Motor neuron (in vitro differentiated cells): Measurements from ENCODE around the gene IQSEC1. TPM values are rescaled to one million over a fixed set of nuclear protein-coding genes. Genes with fewer than 3 reads are reported as not detected.

Experiments used
- ATAC-seq, 8 experiments: fragments of 200-7000 bp; cut with Tn5 transposase; replicated peaks in 6 of 8; 2 replicates each; pipeline ENCODE4 v1.8.0; 2021; ENCODE audit warnings: mild to moderate bottlenecking in 8 of 8, moderate library complexity in 8 of 8
- H3K27ac ChIP-seq, 2 donors: fragments of 250-450 bp; sonication (Bioruptor Pico); 2 replicates each; pipeline ENCODE4 v1.9.0; 2021; ENCODE audit warnings: antibody characterized with exemption in 2 of 2, mild to moderate bottlenecking in 2 of 2, moderate library complexity in 1 of 2
- H3K4me1 ChIP-seq, 2 donors: fragments of 250-450 bp; sonication (Bioruptor Pico); replicated peaks in 1 of 2; 2 replicates each; pipeline ENCODE4 v1.6.1; 2021; ENCODE audit warnings: antibody characterized with exemption in 2 of 2, mild to moderate bottlenecking in 2 of 2, moderate library complexity in 1 of 2
- H3K4me3 ChIP-seq, 5 donors: fragments of 250-450 bp; sonication (Bioruptor Pico); 2 replicates each; pipeline ENCODE4 v1.9.0; 2021; ENCODE audit warnings: antibody characterized with exemption in 5 of 5, mild to moderate bottlenecking in 5 of 5, moderate library complexity in 4 of 5
- whole genome bisulfite sequencing, 10 experiments: fragments of 450-650 bp; shearing (Covaris generic); methylation state at CpG; one replicate each; pipeline ENCODE4 v1.0.0; 2022; 5-methylcytosine and 5-hydroxymethylcytosine counted together
- in situ Hi-C, 9 experiments: fragments of 400-800 bp; cut with MboI; loops; one replicate each; pipeline ENCODE4 v1.15.0; 2021; ENCODE audit warnings: low sequenced_read_pairs in 9 of 9, low pct_unique_long_range_greater_than_20kb in 2 of 9; ENCODE audit not compliant: unreplicated experiment in 9 of 9
- total RNA-seq, 8 experiments: library from RNA; unstranded; fragments of 300-600 nt; gene quantifications; 2 replicates each; pipeline versions ENCODE4 v1.2.3 to v1.2.4, GENCODE V29; 2022

Gene IQSEC1
- total RNA-seq, result 10 to 100 TPM; 12.2 to 25.9 (median 18.3) TPM

- whole genome bisulfite sequencing, 10 experiments, result 0 to 20% (median 9%) methylated on average over 1 to 8 of the region's 63 CpGs; no CpG with 5 or more reads in 7 of the 10 experiments
- peaks cover 45% of the 10 kb centered on the region in 2 donors for H3K4me1 ChIP-seq
- ATAC-seq, result peak; percentile 83 to 93 (median 86)
- H3K4me3 ChIP-seq, result peak within 1 kb of the TSS; percentile 44 to 75 (median 51)
- H3K27ac ChIP-seq, result peak within 1 kb of the TSS; percentile 58 to 70
- in situ Hi-C loops, result no loop called here
Observed at GRCh38 chr3:13073326-13074005, at the start of gene IQSEC1. Gene IQSEC1, minus strand, starts transcription at chr3:13073429. Its CDS starts 415 bp downstream, at chr3:13073014.

- in situ Hi-C loops, result no loop called here
- ATAC-seq, result peak in 5 of 8 experiments; percentile 39 to 74 (median 73)
- WGBS, 10 experiments, result 47 to 83% (median 63%) methylated on average over 1 to 8 of the region's 20 CpGs; no CpG with 5 or more reads in 5 of the 10 experiments
- Histone ChIP-seq H3K27ac (peak overlapping the region; percentile 34 to 44), H3K4me1 (peaks cover 24 to 28% of the 10 kb centered on the region in 2 donors), H3K4me3 (no peak overlapping the region)
Observed at GRCh38 chr3:13122081-13123012, 49.1 kb upstream of the IQSEC1 start.

GRCh38 chr3:13121553-13122001 is 48.3 kb upstream of the IQSEC1 start:
- in situ Hi-C loops, result no loop called here
- Histone ChIP-seq H3K4me3 (no peak overlapping the region), H3K27ac (no peak overlapping the region), H3K4me1 (peaks cover 24 to 28% of the 10 kb centered on the region in 2 donors)
- WGBS, 10 experiments, result 89 to 100% (median 100%) methylated on average over 1 to 4 of the region's 14 CpGs; no CpG with 5 or more reads in 7 of the 10 experiments
- ATAC-seq, result no peak

GRCh38 chr3:13120928-13121552 is 47.8 kb upstream of the IQSEC1 start:
- H3K27ac ChIP-seq, result no peak overlapping the region
- WGBS, 10 experiments, result 60 to 100% (median 86%) methylated on average over 1 to 11 of the region's 16 CpGs; no CpG with 5 or more reads in 2 of the 10 experiments
- no peak overlapping the region for H3K4me3 ChIP-seq
- ATAC-seq, result no peak
- peaks cover 24 to 28% of the 10 kb centered on the region in 2 donors for H3K4me1 ChIP-seq
- in situ Hi-C loops, result no loop called here

GRCh38 chr3:13120289-13120927 is 47.2 kb upstream of the IQSEC1 start:
- peaks cover 24 to 28% of the 10 kb centered on the region in 2 donors for H3K4me1 ChIP-seq
- no peak overlapping the region for H3K4me3 ChIP-seq
- in situ Hi-C loops, result no loop called here
- WGBS, 10 experiments, result 40 to 100% (median 67%) methylated on average over 1 to 8 of the region's 14 CpGs; no CpG with 5 or more reads in 3 of the 10 experiments
- peak in 3 of 8 experiments; percentile 94 to 97 (median 96) for ATAC-seq
- H3K27ac ChIP-seq, result no peak overlapping the region

GRCh38 chr3:13119471-13120220 is 46.4 kb upstream of the IQSEC1 start:
- 10 to 100% (median 58%) methylated on average over 1 to 11 of the region's 17 CpGs; no CpG with 5 or more reads in 1 of the 10 experiments for WGBS, 10 experiments
- no peak overlapping the region for H3K27ac ChIP-seq
- peaks cover 24 to 28% of the 10 kb centered on the region in 2 donors for H3K4me1 ChIP-seq
- no peak for ATAC-seq
- H3K4me3 ChIP-seq, result no peak overlapping the region
- in situ Hi-C loops, result no loop called here

- Histone ChIP-seq H3K4me1 (peaks cover 13 to 25% of the 10 kb centered on the region in 2 donors), H3K27ac (no peak overlapping the region), H3K4me3 (no peak overlapping the region)
- 6 to 93% (median 63%) methylated on average over 2 to 7 of the region's 8 CpGs; no CpG with 5 or more reads in 2 of the 10 experiments for WGBS, 10 experiments
- in situ Hi-C loops, result no loop called here
- ATAC-seq, result no peak
Observed at GRCh38 chr3:13116426-13116825, 43.2 kb upstream of the IQSEC1 start.

- in situ Hi-C loops, result no loop called here
- Histone ChIP-seq H3K4me3 (no peak overlapping the region), H3K4me1 (peaks cover 17 to 29% of the 10 kb centered on the region in 2 donors), H3K27ac (no peak overlapping the region)
- peak in 2 of 8 experiments; percentile 30 to 34 for ATAC-seq
- WGBS, 10 experiments, result 80 to 100% (median 100%) methylated on average over 1 of the region's 7 CpGs; no CpG with 5 or more reads in 7 of the 10 experiments
Observed at GRCh38 chr3:13115991-13116390, 42.8 kb upstream of the IQSEC1 start.

GRCh38 chr3:13115576-13115910 is 42.3 kb upstream of the IQSEC1 start:
- Histone ChIP-seq H3K27ac (no peak overlapping the region), H3K4me1 (peaks cover 22 to 33% of the 10 kb centered on the region in 2 donors), H3K4me3 (no peak overlapping the region)
- ATAC-seq, result no peak
- WGBS, 10 experiments, result 27 to 100% (median 57%) methylated on average over 1 to 3 of the region's 8 CpGs; no CpG with 5 or more reads in 4 of the 10 experiments
- in situ Hi-C loops, result no loop called here

- in situ Hi-C loops, result no loop called here
- H3K4me3 ChIP-seq, result no peak overlapping the region
- peaks cover 27 to 38% of the 10 kb centered on the region in 2 donors for H3K4me1 ChIP-seq
- no peak overlapping the region for H3K27ac ChIP-seq
- WGBS, 10 experiments, result 0 to 80% (median 40%) methylated on average over 1 to 4 of the region's 14 CpGs; no CpG with 5 or more reads in 5 of the 10 experiments
- ATAC-seq, result no peak
Observed at GRCh38 chr3:13114811-13115575, 41.8 kb upstream of the IQSEC1 start.
